ENCODE data around the gene SLC23A2.

SLC23A2 gene

GRCh38 chr20:4966826-4967751, 34.2 kb downstream of the SLC23A2 start:
- DNase-seq (ENCODE audit: low read depth in 2 of 2), result no peak

- peak in 1 of 2 donors; percentile 2 for DNase-seq (ENCODE audit: low read depth in 2 of 2)
Measured at GRCh38 chr20:4962241-4962855, 39.0 kb downstream of the SLC23A2 start.

GRCh38 chr20:4961746-4962145, 39.6 kb downstream of the SLC23A2 start:
- no peak for DNase-seq (ENCODE audit: low read depth in 2 of 2)

- DNase-seq (ENCODE audit: low read depth in 2 of 2), result no peak
Measured at GRCh38 chr20:4959592-4959991, 41.7 kb downstream of the SLC23A2 start.

- no peak for DNase-seq (ENCODE audit: low read depth in 2 of 2)
Measured at GRCh38 chr20:4957939-4958362, 43.4 kb downstream of the SLC23A2 start.

- no peak for DNase-seq (ENCODE audit: low read depth in 2 of 2)
Measured at GRCh38 chr20:4957187-4957586, 44.1 kb downstream of the SLC23A2 start.

GRCh38 chr20:4956200-4956810, 45.0 kb downstream of the SLC23A2 start:
- no peak for DNase-seq (ENCODE audit: low read depth in 2 of 2)

- no peak for DNase-seq (ENCODE audit: low read depth in 2 of 2)
Measured at GRCh38 chr20:4953881-4954280, 47.4 kb downstream of the SLC23A2 start.

- no peak for DNase-seq (ENCODE audit: low read depth in 2 of 2)
Measured at GRCh38 chr20:4952229-4952628, 49.1 kb downstream of the SLC23A2 start.

- DNase-seq (ENCODE audit: low read depth in 2 of 2), result no peak
Measured at GRCh38 chr20:4951299-4951698, 50.0 kb downstream of the SLC23A2 start.

- no peak for DNase-seq (ENCODE audit: low read depth in 2 of 2)
Measured at GRCh38 chr20:4950841-4951240, 50.5 kb downstream of the SLC23A2 start.

GRCh38 chr20:4950437-4950836, 50.9 kb downstream of the SLC23A2 start:
- DNase-seq (ENCODE audit: low read depth in 2 of 2), result no peak

GRCh38 chr20:4949833-4950178, 51.5 kb downstream of the SLC23A2 start:
- no peak for DNase-seq (ENCODE audit: low read depth in 2 of 2)

- no peak for DNase-seq (ENCODE audit: low read depth in 2 of 2)
Measured at GRCh38 chr20:4947817-4948559, 53.3 kb downstream of the SLC23A2 start.

GRCh38 chr20:4946986-4947385, 54.3 kb downstream of the SLC23A2 start:
- DNase-seq (ENCODE audit: low read depth in 2 of 2), result no peak

- no peak for DNase-seq (ENCODE audit: low read depth in 2 of 2)
Measured at GRCh38 chr20:4946585-4946984, 54.7 kb downstream of the SLC23A2 start.

GRCh38 chr20:4944518-4945313, 56.6 kb downstream of the SLC23A2 start:
- DNase-seq (ENCODE audit: low read depth in 2 of 2), result no peak

- DNase-seq (ENCODE audit: low read depth in 2 of 2), result no peak
Measured at GRCh38 chr20:4942331-4942730, 59.0 kb downstream of the SLC23A2 start.

GRCh38 chr20:4937407-4938319, 63.6 kb downstream of the SLC23A2 start:
- no peak for DNase-seq (ENCODE audit: low read depth in 2 of 2)

GRCh38 chr20:4936851-4937406, 64.4 kb downstream of the SLC23A2 start:
- no peak for DNase-seq (ENCODE audit: low read depth in 2 of 2)
